IPS-18a (cell line): ENCODE measurements around the gene CDC25A.
"Not testable (repeated sequence)": the region's sequence is repeated elsewhere in the genome, so short reads cannot be mapped to it uniquely, and the experiment has no call there.

Experiments
- H3K27ac ChIP-seq: one replicate; pipeline ENCODE4 v1.5.1; 2013; ENCODE audit warnings: low read length
- H3K27me3 ChIP-seq: one replicate; pipeline ENCODE4 v1.6.1; 2013; ENCODE audit warnings: mild to moderate bottlenecking, low read length; ENCODE audit not compliant: control insufficient read depth, insufficient read depth
- H3K36me3 ChIP-seq: one replicate; pipeline ENCODE4 v1.6.1; 2013; ENCODE audit warnings: low read depth, low read length; ENCODE audit not compliant: control insufficient read depth
- H3K4me1 ChIP-seq: one replicate; pipeline ENCODE4 v1.6.1; 2013; ENCODE audit warnings: low read depth, low read length; ENCODE audit not compliant: control insufficient read depth
- H3K4me3 ChIP-seq: one replicate; pipeline ENCODE4 v1.5.1; 2013; ENCODE audit warnings: low read length
- H3K9ac ChIP-seq: one replicate; pipeline ENCODE4 v1.6.1; 2013; ENCODE audit warnings: mild to moderate bottlenecking, low read length, moderate library complexity
- H3K9me3 ChIP-seq: one replicate; pipeline ENCODE4 v1.6.1; 2013; ENCODE audit warnings: low read depth, low read length; ENCODE audit not compliant: control insufficient read depth

The CDC25A gene

DNA sequence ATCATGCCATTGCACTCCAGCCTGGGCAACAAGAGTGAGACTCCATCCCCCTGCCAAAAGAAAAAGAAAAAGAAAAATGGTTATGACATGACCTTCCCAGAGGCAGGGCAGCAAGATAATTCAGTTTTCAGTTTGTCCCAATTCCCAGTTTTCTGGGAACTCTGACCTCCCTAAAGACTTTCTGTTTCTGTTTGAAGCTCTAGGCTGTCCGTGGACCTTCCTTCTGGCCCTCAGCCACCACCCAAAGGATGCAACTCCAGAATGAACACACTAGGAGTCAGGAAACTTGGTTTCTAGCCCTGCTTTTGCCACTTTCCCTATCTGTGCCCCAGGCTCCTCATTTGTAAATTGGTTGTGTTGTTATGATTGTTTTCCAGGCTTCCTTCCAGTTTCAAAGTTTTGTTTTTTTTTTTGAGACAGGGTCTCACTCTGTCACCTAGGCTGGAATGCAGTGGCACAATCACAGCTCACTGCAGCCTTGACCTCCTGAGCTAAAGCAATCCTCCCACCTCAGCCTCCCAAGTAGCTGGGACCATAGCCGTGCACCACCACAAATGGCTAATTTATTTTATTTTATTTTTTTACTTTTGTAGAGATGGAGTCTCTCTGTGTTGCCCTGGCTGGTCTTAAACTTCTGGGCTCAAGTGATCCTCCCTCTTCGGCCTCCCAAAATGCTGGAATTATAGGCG is 68.6 kb downstream of the CDC25A start:
- Histone ChIP-seq H3K4me1 (peaks cover 9% of the 10 kb centered on the region), H3K4me3 (no peak overlapping the region), H3K9me3 (no peaks in the 10 kb centered on the region), H3K27ac (no peak overlapping the region), H3K36me3 (no peaks in the 10 kb centered on the region), H3K9ac (no peak overlapping the region), H3K27me3 (no peaks in the 10 kb centered on the region)

DNA sequence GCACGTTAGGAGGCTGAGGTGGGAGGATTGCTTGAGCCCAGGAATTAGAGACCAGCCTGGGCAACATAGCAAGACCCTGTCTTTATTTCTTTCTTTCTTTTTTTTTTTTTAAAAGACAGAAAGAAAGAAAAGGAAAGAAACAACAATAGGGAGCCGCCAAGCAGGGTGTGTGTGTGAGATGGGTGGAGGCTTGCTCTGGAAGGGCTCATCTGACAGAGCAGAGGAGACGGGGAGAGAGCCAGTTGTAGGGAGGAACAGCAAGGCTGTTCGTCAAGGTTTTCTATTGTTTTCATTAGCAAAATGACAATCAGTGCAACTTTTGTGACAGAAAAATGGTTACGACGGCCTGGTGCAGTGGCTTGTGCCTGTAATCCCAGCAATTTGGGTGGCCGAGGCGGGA is 69.3 kb downstream of the CDC25A start:
- peaks cover 9% of the 10 kb centered on the region for H3K4me1 ChIP-seq
- H3K27ac ChIP-seq: no peak overlapping the region
- no peaks in the 10 kb centered on the region for H3K36me3 ChIP-seq
- H3K4me3 ChIP-seq: no peak overlapping the region
- H3K27me3 ChIP-seq: no peaks in the 10 kb centered on the region
- no peaks in the 10 kb centered on the region for H3K9me3 ChIP-seq
- no peak overlapping the region for H3K9ac ChIP-seq

DNA sequence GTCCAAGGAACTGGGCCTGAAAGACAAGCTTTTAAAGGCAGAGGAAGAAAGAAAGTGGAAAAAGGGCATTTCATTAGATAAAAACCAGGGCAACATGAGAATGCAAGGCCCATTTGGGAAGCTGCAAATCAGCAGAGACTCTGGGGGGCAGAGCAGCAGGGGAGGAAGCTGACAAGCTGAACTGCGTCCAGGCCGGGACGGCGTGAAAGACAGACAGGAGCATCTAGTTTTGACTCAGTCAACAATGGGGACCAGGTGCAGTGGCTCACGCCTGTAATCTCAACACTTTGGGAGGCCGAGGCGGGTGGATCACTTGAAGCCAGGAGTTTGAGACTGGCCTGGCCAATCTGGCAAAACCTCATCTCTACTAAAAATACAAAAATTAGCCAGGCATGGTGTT is 69.9 kb downstream of the CDC25A start:
- no peaks in the 10 kb centered on the region for H3K36me3 ChIP-seq
- H3K27ac ChIP-seq: no peak overlapping the region
- H3K27me3 ChIP-seq: no peaks in the 10 kb centered on the region
- peaks cover 9% of the 10 kb centered on the region for H3K4me1 ChIP-seq
- H3K9ac ChIP-seq: no peak overlapping the region
- H3K9me3 ChIP-seq: no peaks in the 10 kb centered on the region
- H3K4me3 ChIP-seq: no peak overlapping the region

DNA sequence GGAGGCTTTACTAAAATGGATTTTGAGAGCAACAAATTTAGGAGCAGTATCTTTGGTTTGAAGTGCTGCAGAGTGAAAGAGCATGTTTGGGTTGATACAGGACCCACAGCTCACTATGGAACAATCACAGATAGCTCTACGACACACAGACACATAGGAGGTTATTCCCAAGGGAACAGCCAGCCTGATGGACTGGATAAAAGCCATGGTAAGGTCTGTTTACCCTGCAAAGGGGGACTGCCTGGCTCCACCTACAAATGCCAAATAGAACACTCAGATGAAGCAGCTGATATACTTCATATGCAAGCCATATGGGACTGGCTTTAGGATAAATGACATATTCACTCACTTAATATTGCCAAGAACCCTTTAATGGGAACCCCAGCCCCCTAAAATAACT is 75.4 kb downstream of the CDC25A start:
- Histone ChIP-seq H3K36me3 (no peaks in the 10 kb centered on the region), H3K27me3 (no peaks in the 10 kb centered on the region), H3K27ac (no peak overlapping the region), H3K9ac (no peak overlapping the region), H3K4me3 (no peak overlapping the region), H3K4me1 (peaks cover 10% of the 10 kb centered on the region), H3K9me3 (peaks cover 3% of the 10 kb centered on the region)

DNA sequence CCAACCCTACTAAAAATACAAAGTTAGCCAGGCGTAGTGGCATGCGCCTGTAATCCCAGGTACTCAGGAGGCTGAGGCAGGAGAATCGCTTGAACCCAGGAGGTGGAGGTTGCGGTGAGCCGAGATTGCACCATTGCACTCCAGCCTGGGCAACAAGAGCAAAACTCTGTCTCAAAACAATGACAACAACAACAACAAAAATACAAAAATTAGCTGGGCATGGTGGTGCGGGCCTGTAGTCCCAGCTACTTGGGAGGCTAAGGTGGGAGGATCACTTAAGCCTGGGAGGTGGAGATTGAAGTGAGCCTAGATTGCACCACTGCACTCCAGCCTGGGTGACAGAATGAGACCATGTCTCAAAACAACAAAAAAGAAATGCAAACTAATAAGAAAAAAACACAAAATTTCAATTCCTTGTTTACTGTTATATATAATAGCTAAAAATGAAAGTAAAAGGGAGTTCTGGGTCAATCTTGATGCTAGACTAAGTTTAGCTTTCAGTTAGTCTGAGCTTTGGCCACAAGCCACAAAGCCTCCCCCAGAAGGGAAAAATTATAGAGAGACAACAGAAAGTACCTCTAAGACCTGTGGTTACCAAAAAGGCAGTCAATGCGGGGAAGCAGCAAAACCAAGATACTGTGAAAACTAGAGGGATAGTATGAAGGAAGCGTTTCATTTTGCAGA is 76.0 kb downstream of the CDC25A start:
- H3K4me3 ChIP-seq: not testable (repeated sequence)

DNA sequence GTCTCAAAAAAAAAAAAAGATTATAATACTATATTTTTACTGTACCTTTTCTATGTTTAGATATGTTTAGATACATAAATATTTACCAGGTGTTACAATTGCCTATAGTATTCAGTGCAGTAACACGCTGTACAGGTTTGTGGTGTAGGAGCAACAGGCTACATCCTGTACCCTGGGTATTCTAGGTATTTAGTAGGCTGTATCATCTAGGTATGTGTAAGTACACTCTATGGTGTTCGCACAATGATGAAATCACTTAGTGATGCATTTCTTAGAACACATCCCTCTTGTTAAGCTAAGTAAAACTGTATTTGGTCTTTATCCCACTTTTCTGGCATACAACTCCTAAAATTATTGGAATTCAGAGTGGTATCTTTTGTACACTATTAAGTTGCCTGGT is 77.8 kb downstream of the CDC25A start:
- Histone ChIP-seq H3K36me3 (no peaks in the 10 kb centered on the region), H3K4me3 (no peak overlapping the region), H3K9ac (no peak overlapping the region), H3K27me3 (no peaks in the 10 kb centered on the region), H3K4me1 (peaks cover 13% of the 10 kb centered on the region), H3K9me3 (peaks cover 3% of the 10 kb centered on the region), H3K27ac (no peak overlapping the region)

More for the DNA sequence above, 76.0 kb downstream of the CDC25A start:
- not testable (repeated sequence) for H3K27me3 ChIP-seq, H3K9me3 ChIP-seq, H3K27ac ChIP-seq, H3K36me3 ChIP-seq, H3K9ac ChIP-seq
- peaks cover 15% of the 10 kb centered on the region for H3K4me1 ChIP-seq

DNA sequence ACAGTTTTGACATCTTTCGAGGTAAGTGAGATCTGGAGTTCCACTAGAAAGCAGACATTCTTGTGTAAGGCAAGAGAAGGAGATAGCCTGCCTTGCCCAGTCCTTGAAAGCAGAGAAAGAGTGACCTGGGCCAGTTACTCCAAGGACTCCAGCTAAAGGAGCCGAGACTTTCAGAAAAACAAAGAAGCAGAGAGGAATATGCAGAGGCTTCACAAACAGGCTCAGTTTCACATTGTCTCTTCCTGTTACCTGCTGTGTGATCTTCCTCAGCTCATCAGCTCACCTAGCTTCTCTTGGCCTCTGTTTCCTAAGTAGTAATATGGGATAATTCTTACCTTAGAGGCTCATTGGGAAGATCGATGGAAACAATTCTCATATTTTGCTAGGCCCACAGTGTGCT is 81.0 kb downstream of the CDC25A start:
- no peaks in the 10 kb centered on the region for H3K27me3 ChIP-seq
- H3K9ac ChIP-seq: no peak overlapping the region
- H3K36me3 ChIP-seq: no peaks in the 10 kb centered on the region
- H3K4me3 ChIP-seq: no peak overlapping the region
- peaks cover 8% of the 10 kb centered on the region for H3K4me1 ChIP-seq
- peaks cover 3% of the 10 kb centered on the region for H3K9me3 ChIP-seq
- H3K27ac ChIP-seq: no peak overlapping the region
